Heart right ventricle (tissue), 16 donors: ENCODE measurements around the gene ADARB1. TPM values are rescaled to one million over a fixed set of nuclear protein-coding genes. Genes with fewer than 3 reads are reported as not detected.

Source experiments
- ATAC-seq, 8 donors: fragments of 200-7000 bp; cut with Tn5 transposase; one replicate each; pipeline ENCODE4 v1.9.1; 2020; ENCODE audit warnings: mild to moderate bottlenecking in 8 of 8, moderate library complexity in 8 of 8, moderate number of reproducible peaks in 1 of 8
- DNase-seq, 2 donors: peaks; one replicate each; pipeline ENCODE4 v3.0.0-alpha.2; 2020
- H3K27ac ChIP-seq, 10 donors: fragments of 200-600 bp; sonication (generic) in 2 of 10; one replicate each; pipeline versions ENCODE4 v1.5.0 to v1.8.0; 2020 to 2022; ENCODE audit warnings: mild to moderate bottlenecking in 3 of 10
- H3K27me3 ChIP-seq, 7 donors: fragments of 200-600 bp; one replicate each; pipeline ENCODE4 v1.8.0; 2021 to 2022; ENCODE audit warnings: mild to moderate bottlenecking in 2 of 7
- H3K36me3 ChIP-seq, 9 donors: fragments of 200-600 bp; sonication (generic) in 1 of 9; one replicate each; pipeline versions ENCODE4 v1.5.0 to v1.8.0; 2020 to 2022; ENCODE audit warnings: mild to moderate bottlenecking in 2 of 9
- H3K4me1 ChIP-seq, 9 donors: fragments of 200-600 bp; sonication (generic) in 1 of 9; one replicate each; pipeline versions ENCODE4 v1.5.0 to v1.8.0; 2020 to 2022; ENCODE audit warnings: mild to moderate bottlenecking in 4 of 9
- H3K4me3 ChIP-seq, 10 donors: fragments of 200-600 bp; sonication (generic) in 2 of 10; one replicate each; pipeline versions ENCODE4 v1.5.0 to v1.8.0; 2020 to 2022; ENCODE audit warnings: mild to moderate bottlenecking in 7 of 10, moderate library complexity in 2 of 10
- H3K9me3 ChIP-seq, 11 donors: fragments of 200-600 bp in 10 of 11; sonication (generic) in 2 of 11; one replicate each; pipeline versions ENCODE4 v1.5.0 to v1.8.0; 2013 to 2022; ENCODE audit warnings: mild to moderate bottlenecking in 2 of 11, control low read depth in 1 of 11, moderate library complexity in 1 of 11
- CTCF ChIP-seq, 9 donors: fragments of 200-600 bp; sonication (generic) in 2 of 9; IDR thresholded peaks; one replicate each; pipeline versions ENCODE4 v1.5.0 to v1.8.0; 2021 to 2022; ENCODE audit warnings: antibody characterized with exemption in 9 of 9, mild to moderate bottlenecking in 5 of 9, moderate library complexity in 1 of 9
- WGBS, 2 donors: extraction: QIAGEN DNeasy Blood & Tissue Kit; methylation state at CpG; one replicate each; pipeline ENCODE4 v1.1.7; 2013; ENCODE audit warnings: inconsistent platforms in 1 of 2; 5-methylcytosine and 5-hydroxymethylcytosine counted together
- intact Hi-C, 10 donors: fragments of 100-400 bp; cut with DNase I; formaldehyde crosslinking; loops; one replicate each; pipeline versions ENCODE4 v1.11.1 to v1.14.2; 2022
- polyA plus RNA-seq, 2 donors: library from polyadenylated mRNA; stranded (reverse); fragments of 200-250 nt; gene quantifications; one replicate each; pipeline ENCODE4 v1.2.3, GENCODE V29; 2013
- total RNA-seq, 10 donors: library from RNA; stranded (reverse); fragmentation: NEBNext Ultra II Directional in 3 of 10; extraction: Animal tissue kit (Norgen Biotek cat#: 25700) in 3 of 10; gene quantifications; one replicate each; pipeline versions ENCODE4 v1.2.1 to v1.2.4, GENCODE V29; 2021 to 2023
- donor health status: Arrhythmogenic right ventricular cardiomyopathy.
- donor health status: ischemic (EF 13 %, LVEDD 7.1; RV severe dilation, severe dysfunction).
- donor health status: healthy with polysubstance abuse.
- donor health status: DM: no; HTN: yes; CAD: no.
- donor health status: DM: no; HTN: no; CAD: no.
- donor health status: ischemic (EF 25% LVEDD 6.9; RV normal size, moderate dysfunction).
- donor health status: ischemic (EF 25% LVEDD 5.7; RV mildly dilated, moderate dysfunction).
- donor health status: healthy.
- donor health status: DM: yes; HTN: yes; CAD: no.
- donor health status: Ischemic cardiomyopathy.
- donor health status: ischemic (EF 35%, LVEDD 5.7; RV mildly dilated, moderate dysfunction).
- donor health status: nonischemic (EF 11% LVEDD 7.7; RV severe dilation, severe dysfunction).
- donor health status: DM: yes; HTN: yes; CAD: no.
- donor health status: PGD.
- donor health status: ischemic (EF 29% LVEDD 5.4; RV normal size, mild dysfunction).
- donor health status: nonischemic (EF 23%, LVEDD 6.1; RV moderate dilation, normal function).

ADARB1 gene
- total and polyA plus RNA-seq, 12 donors: 7.4 to 21.2 (median 13.5) TPM

GRCh38 chr21:45249626-45250025 is 175.2 kb downstream of the ADARB1 start:
- no peaks in the 10 kb centered on the region for H3K36me3 ChIP-seq
- 95 to 100% methylated on average over 6 of the region's 6 CpGs for WGBS, 2 donors

GRCh38 chr21:45250272-45250671 is 175.9 kb downstream of the ADARB1 start:
- intact Hi-C loops: no loop called here
- no peak overlapping the region for H3K4me3 ChIP-seq
- H3K9me3 ChIP-seq: peaks cover 0 to 3% (median 0%) of the 10 kb centered on the region in 11 donors
- no peak for TF ChIP-seq CTCF (IDR thresholded peaks at IDR 0.05)
- WGBS, 2 donors: 88 to 94% methylated on average over 3 of the region's 3 CpGs
- DNase-seq: no peak
- no peak for ATAC-seq
- H3K4me1 ChIP-seq: peaks cover 0 to 10% (median 8%) of the 10 kb centered on the region in 9 donors
- no peak overlapping the region for H3K27ac ChIP-seq
- no peaks in the 10 kb centered on the region for H3K36me3 ChIP-seq
- H3K27me3 ChIP-seq: peaks cover 0 to 45% (median 23%) of the 10 kb centered on the region in 7 donors

More at GRCh38 chr21:45249626-45250025, 175.2 kb downstream of the ADARB1 start:
- ATAC-seq (no peak), DNase-seq (no peak)
- H3K27me3 ChIP-seq: peaks cover 0 to 38% (median 20%) of the 10 kb centered on the region in 7 donors
- intact Hi-C loops: no loop called here
- no peak overlapping the region for H3K4me3 ChIP-seq
- TF ChIP-seq CTCF (IDR thresholded peaks at IDR 0.05): no peak
- no peak overlapping the region for H3K27ac ChIP-seq
- peaks cover 0 to 10% (median 8%) of the 10 kb centered on the region in 9 donors for H3K4me1 ChIP-seq
- H3K9me3 ChIP-seq: peaks cover 0 to 3% (median 0%) of the 10 kb centered on the region in 11 donors

- 94% methylated on average over 14 of the region's 14 CpGs for WGBS, 2 donors
- Histone ChIP-seq H3K36me3 (no peaks in the 10 kb centered on the region), H3K27ac (no peak overlapping the region), H3K9me3 (peaks cover 0 to 3% (median 0%) of the 10 kb centered on the region in 11 donors), H3K4me3 (no peak overlapping the region), H3K4me1 (peaks cover 0 to 10% (median 8%) of the 10 kb centered on the region in 9 donors), H3K27me3 (peaks cover 0 to 45% (median 27%) of the 10 kb centered on the region in 7 donors)
- ATAC-seq (no peak), DNase-seq (no peak)
- intact Hi-C loops: no loop called here
- TF ChIP-seq CTCF (IDR thresholded peaks at IDR 0.05): no peak
Observed at GRCh38 chr21:45250914-45251634, 176.7 kb downstream of the ADARB1 start.

- Histone ChIP-seq H3K9me3 (peaks cover 0 to 3% (median 0%) of the 10 kb centered on the region in 11 donors), H3K27me3 (peaks cover 0 to 47% (median 33%) of the 10 kb centered on the region in 7 donors), H3K27ac (no peak overlapping the region), H3K4me1 (peaks cover 0 to 13% (median 10%) of the 10 kb centered on the region in 9 donors), H3K4me3 (no peak overlapping the region), H3K36me3 (no peaks in the 10 kb centered on the region)
- TF ChIP-seq CTCF (IDR thresholded peaks at IDR 0.05): no peak
- intact Hi-C loops: no loop called here
- DNase-seq (no peak), ATAC-seq (no peak)
- 94 to 95% methylated on average over 28 of the region's 28 CpGs for WGBS, 2 donors
Observed at GRCh38 chr21:45251635-45252447, 177.5 kb downstream of the ADARB1 start.
